MCF 10A (cell line): ENCODE results near the gene PAGE5. TPM values are rescaled to one million over a fixed set of nuclear protein-coding genes. Genes with fewer than 3 reads are reported as not detected.

Experiments
- BruUV-seq: library from RNA; stranded (reverse); fragments of 400-500 nt; replicated peaks from 2 replicates; lab custom pipeline; 2021; lab: Mats Ljungman, UMichigan
- CTCF ChIA-PET: fragments of 300-600 bp; sonication (Branson Sonifier 250); formaldehyde crosslinking; extraction: SDS; loops from one replicate; lab custom pipeline; 2021; ENCODE audit warnings: antibody characterized with exemption, inconsistent platforms; lab: Yijun Ruan, JAX
- POLR2A ChIA-PET: fragments of 300-600, 350-650 bp; sonication (Branson Sonifier 250); formaldehyde crosslinking; extraction: SDS; loops from one replicate; lab custom pipeline; 2020; ENCODE audit warnings: antibody characterized with exemption, inconsistent platforms; lab: Yijun Ruan, JAX
- DNase-seq: peaks from one replicate; pipeline ENCODE4 v3.0.0-alpha.2; 2018; ENCODE audit not compliant: unreplicated experiment
- H3K27ac Mint-ChIP-seq: one replicate; pipeline ENCODE4 v1.8.0; 2022; ENCODE audit warnings: mild to moderate bottlenecking, low read depth, mixed read lengths; ENCODE audit not compliant: unreplicated experiment
- H3K27me3 Mint-ChIP-seq: one replicate; pipeline ENCODE4 v1.8.0; 2022; ENCODE audit warnings: mixed read lengths; ENCODE audit not compliant: insufficient read depth, unreplicated experiment
- H3K36me3 Mint-ChIP-seq: one replicate; pipeline ENCODE4 v1.8.0; 2022; ENCODE audit warnings: mild to moderate bottlenecking, moderate library complexity, mixed read lengths; ENCODE audit not compliant: insufficient read depth, unreplicated experiment
- H3K4me1 Mint-ChIP-seq: one replicate; pipeline ENCODE4 v1.8.0; 2022; ENCODE audit warnings: mixed read lengths; ENCODE audit not compliant: insufficient read depth, unreplicated experiment
- H3K4me3 Mint-ChIP-seq: one replicate; pipeline ENCODE4 v1.8.0; 2022; ENCODE audit warnings: mild to moderate bottlenecking, moderate library complexity, mixed read lengths; ENCODE audit not compliant: unreplicated experiment
- H3K9me3 Mint-ChIP-seq: one replicate; pipeline ENCODE4 v1.8.0; 2022; ENCODE audit warnings: mixed read lengths; ENCODE audit not compliant: unreplicated experiment
- intact Hi-C: fragments of 100-400 bp; cut with micrococcal nuclease; formaldehyde crosslinking; loops from 2 replicates; pipeline ENCODE4 v1.14.1; 2022
- total RNA-seq: library from RNA; stranded (reverse); gene quantifications from 2 replicates; pipeline ENCODE4 v1.2.3, GENCODE V29; 2022
- TF ChIP-seq, protein P1 (sequence below): fragments of 200-600 bp; IDR thresholded peaks from one replicate; pipeline ENCODE4 v1.8.0; 2022; ENCODE audit warnings: antibody characterized with exemption, mild to moderate bottlenecking; ENCODE audit not compliant: unreplicated experiment

The PAGE5 gene
- total RNA-seq, 1 experiment from 2014 or later: not detected

DNA sequence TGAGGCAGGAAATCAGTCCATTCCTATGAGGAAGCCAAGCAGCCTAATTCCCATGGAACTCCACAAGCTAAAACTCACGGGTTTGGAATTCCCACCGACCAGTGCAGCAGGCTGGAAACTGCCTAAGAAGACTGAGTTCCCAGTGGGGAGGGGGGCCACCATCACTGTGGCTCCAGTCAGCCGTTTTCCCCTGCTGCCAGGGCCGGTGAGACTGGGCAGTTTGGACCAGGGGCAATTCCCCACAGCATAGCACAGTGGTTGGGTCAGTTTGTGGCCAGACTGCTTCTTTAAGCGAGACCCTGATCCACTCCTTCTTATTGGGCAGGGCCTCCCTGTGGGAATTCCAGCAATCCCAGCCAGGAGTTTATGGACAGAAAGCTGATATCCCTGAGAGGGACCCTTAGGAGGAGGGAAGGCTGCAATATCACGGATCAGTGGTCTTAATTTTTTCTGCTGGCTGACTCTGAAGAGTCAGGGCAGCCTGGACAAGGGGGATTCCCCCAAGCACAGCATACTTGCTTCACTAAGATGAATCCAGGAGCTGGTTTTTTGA, 20.7 kb downstream of the PAGE5 start:
- intact Hi-C loops: no loop called here
- no peak for DNase-seq
- H3K4me1 Mint-ChIP-seq: no peaks in the 10 kb centered on the region
- peaks cover 10% of the 10 kb centered on the region for H3K9me3 Mint-ChIP-seq
- TF ChIP-seq, protein P1, sequence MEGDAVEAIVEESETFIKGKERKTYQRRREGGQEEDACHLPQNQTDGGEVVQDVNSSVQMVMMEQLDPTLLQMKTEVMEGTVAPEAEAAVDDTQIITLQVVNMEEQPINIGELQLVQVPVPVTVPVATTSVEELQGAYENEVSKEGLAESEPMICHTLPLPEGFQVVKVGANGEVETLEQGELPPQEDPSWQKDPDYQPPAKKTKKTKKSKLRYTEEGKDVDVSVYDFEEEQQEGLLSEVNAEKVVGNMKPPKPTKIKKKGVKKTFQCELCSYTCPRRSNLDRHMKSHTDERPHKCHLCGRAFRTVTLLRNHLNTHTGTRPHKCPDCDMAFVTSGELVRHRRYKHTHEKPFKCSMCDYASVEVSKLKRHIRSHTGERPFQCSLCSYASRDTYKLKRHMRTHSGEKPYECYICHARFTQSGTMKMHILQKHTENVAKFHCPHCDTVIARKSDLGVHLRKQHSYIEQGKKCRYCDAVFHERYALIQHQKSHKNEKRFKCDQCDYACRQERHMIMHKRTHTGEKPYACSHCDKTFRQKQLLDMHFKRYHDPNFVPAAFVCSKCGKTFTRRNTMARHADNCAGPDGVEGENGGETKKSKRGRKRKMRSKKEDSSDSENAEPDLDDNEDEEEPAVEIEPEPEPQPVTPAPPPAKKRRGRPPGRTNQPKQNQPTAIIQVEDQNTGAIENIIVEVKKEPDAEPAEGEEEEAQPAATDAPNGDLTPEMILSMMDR: no peak
- no TSS peak for BruUV-seq
- H3K4me3 Mint-ChIP-seq: no peak overlapping the region
- ChIA-PET CTCF (interaction anchor here (0.7 kb wide), 1 partner anchor 473 kb away, joined by 4 read pairs; no protein-coding TSS in a partner anchor), POLR2A (no interaction called here)
- H3K27me3 Mint-ChIP-seq: no peaks in the 10 kb centered on the region
- H3K36me3 Mint-ChIP-seq: no peaks in the 10 kb centered on the region
- H3K27ac Mint-ChIP-seq: no peak overlapping the region

DNA sequence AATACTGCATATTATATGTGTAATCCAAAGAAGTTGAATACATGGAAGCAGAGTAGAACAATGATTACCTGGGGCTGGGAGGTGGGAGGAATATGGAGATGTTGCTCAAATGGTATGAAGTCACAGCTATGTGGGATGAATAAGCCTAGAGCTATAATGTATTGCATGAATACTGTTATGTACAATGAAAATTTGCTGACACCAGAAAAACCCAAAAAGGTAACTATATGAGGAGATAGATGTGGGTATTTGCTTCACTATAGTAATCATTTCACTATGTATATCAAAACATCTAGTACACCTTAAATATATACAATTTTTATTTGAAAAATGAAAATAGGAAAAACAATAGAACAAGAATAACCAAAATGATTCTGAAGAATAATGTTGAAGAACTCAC, 33.4 kb downstream of the PAGE5 start:
- intact Hi-C loops: no loop called here
- Mint-ChIP-seq H3K9me3 (peaks cover 12% of the 10 kb centered on the region), H3K36me3 (no peaks in the 10 kb centered on the region), H3K27ac (no peak overlapping the region), H3K4me1 (no peaks in the 10 kb centered on the region), H3K4me3 (no peak overlapping the region), H3K27me3 (no peaks in the 10 kb centered on the region)
- no peak for DNase-seq
- ChIA-PET CTCF (no interaction called here), POLR2A (no interaction called here)
- TF ChIP-seq, protein P1: no peak
- no TSS peak for BruUV-seq

DNA sequence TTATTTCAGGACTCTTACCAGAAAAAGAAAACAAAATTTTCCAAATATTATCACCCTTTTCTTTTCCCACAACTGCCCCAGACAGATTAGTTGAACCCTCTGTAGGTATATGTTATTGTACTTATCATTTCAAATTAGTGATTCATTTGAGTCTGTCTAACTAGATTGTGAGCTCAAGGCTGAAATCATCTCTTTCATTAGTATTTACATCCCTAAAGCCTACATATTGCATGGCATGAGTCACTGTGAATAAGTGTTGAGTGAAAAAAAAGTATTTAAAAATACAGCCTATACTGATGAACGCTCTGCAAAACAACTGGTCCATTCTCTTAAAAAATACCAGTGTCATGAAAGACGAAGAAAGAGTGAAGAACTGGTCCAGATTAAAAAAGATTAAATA, 40.7 kb downstream of the PAGE5 start:
- Mint-ChIP-seq H3K27ac (no peak overlapping the region), H3K4me3 (no peak overlapping the region), H3K36me3 (no peaks in the 10 kb centered on the region), H3K4me1 (no peaks in the 10 kb centered on the region), H3K27me3 (peaks cover 18% of the 10 kb centered on the region), H3K9me3 (no peaks in the 10 kb centered on the region)
- no peak for DNase-seq
- TF ChIP-seq, protein P1: no peak
- intact Hi-C loops: no loop called here
- ChIA-PET POLR2A (no interaction called here), CTCF (interaction anchor here (0.8 to 0.9 kb wide), 2 partner anchors 227 to 1979 kb away, joined by 3 read pairs; no protein-coding TSS in a partner anchor)
- no TSS peak for BruUV-seq

DNA sequence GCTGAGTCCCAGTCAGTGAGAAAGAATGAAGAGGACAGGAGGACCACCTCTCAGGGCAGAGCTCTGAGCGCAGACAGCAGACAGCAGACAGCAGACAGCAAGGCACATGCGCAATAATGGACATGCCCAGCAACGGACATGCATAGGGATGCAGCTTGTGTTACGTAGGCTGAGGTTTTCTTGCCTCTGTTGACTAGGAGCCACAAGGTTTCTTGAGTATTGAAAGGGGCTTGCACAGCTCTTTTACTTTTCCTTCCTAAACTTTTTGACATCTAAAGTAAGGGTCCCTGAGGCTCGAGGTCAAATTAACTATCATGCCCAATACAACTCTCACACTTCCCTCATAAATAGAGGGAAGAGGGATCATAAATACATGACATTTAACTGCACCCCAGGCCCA, 44.7 kb downstream of the PAGE5 start, which contains the start of gene PAGE3:
Gene PAGE3, minus strand, starts transcription at position 101 of the 400 bp plus-strand sequence. CDS start 1,013 bp downstream, outside the sequence.
- no TSS peak for BruUV-seq
- Mint-ChIP-seq H3K4me3 (no peak within 1 kb of the TSS), H3K36me3 (no peaks in the 10 kb centered on the region), H3K27me3 (peaks cover 18% of the 10 kb centered on the region), H3K27ac (no peak within 1 kb of the TSS), H3K4me1 (no peaks in the 10 kb centered on the region), H3K9me3 (no peaks in the 10 kb centered on the region)
- ChIA-PET CTCF (interaction anchor here (0.6 kb wide), 1 partner anchor 25 kb away, joined by 3 read pairs; no protein-coding TSS in a partner anchor), POLR2A (no interaction called here)
- intact Hi-C loops: no loop called here
- DNase-seq: no peak
- TF ChIP-seq, protein P1: no peak

Other genes starting within 250 kb of the PAGE5 start
- gene PFKFB1, start 226.2 kb upstream of the PAGE5 start, total RNA-seq: 0.27 and 0.37 TPM in 2 replicates
- 11.8 and 14.0 TPM in 2 replicates for gene APEX2, start 220.0 kb upstream of the PAGE5 start, total RNA-seq
- not detected in 2 replicates for gene ALAS2, start 189.4 kb upstream of the PAGE5 start, total RNA-seq
- not detected in 2 replicates for gene PAGE2B, start 145.3 kb upstream of the PAGE5 start, total RNA-seq
- not detected in 2 replicates for gene PAGE2, start 131.3 kb upstream of the PAGE5 start, total RNA-seq
- gene PAGE3, start 44.6 kb downstream of the PAGE5 start, total RNA-seq: not detected in 2 replicates
- not detected in 2 replicates for gene MAGEH1, start 231.8 kb downstream of the PAGE5 start, total RNA-seq